ENCODE data around the gene KRTAP2-2. TPM values are rescaled to one million over a fixed set of nuclear protein-coding genes. Genes with fewer than 3 reads are reported as not detected.
"Not testable (repeated sequence)": the region's sequence is repeated elsewhere in the genome, so short reads cannot be mapped to it uniquely, and the experiment has no call there.

KRTAP2-2 gene
- polyA plus RNA-seq, 1 experiment = 0.16 TPM

DNA sequence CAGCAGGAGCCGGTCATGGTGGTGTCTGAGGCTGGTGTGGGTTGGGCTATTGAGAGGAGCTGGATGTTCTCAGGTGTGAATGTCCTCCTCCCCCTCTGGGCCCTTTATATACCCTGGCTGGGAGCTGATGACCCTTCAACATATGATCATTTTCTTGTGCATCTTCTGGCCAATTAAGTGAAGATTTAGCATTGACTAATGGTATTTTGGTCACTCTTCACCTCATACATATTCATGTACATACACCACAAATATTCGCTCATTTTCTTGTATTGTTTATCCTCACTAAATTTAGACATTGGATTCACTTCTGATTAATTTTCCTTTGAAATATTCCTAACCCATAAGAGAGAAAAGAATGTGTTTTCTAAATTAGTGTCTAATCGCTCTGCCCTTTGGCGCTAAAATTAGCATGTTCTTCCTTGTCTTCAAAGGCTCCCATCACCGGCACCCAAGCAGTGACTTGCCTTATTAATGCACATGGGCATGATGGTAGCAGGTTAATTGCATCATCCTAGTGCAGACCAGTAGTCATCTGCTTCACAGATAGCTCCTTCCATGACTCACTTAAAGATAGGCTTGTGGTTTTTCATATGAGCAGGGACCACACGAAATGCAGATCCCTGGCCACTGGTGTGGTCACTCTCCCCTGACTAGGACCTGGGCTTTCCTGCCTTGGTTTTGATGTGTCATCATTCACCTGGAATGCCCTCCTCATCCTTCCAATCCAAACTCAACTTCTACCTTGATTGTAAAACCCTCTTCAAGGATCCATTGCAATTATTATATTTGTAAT lies 11.0 kb upstream of the KRTAP2-2 start, which contains the start of gene KRTAP2-4:
Gene KRTAP2-4 (minus strand): TSS at position 51 of the 796 bp plus-strand sequence. CDS start 34 bp downstream, at position 17.
- Histone ChIP-seq H3K36me3 (ENCODE audit: control insufficient read depth, insufficient read depth, low read length) (no peaks in the 10 kb centered on the region), H3K4me3 (ENCODE audit: low read depth, low read length) (no peak within 1 kb of the TSS), H3K27me3 (ENCODE audit: control insufficient read depth, insufficient read depth, low read length) (no peaks in the 10 kb centered on the region)
- TF ChIP-seq, protein P1, sequence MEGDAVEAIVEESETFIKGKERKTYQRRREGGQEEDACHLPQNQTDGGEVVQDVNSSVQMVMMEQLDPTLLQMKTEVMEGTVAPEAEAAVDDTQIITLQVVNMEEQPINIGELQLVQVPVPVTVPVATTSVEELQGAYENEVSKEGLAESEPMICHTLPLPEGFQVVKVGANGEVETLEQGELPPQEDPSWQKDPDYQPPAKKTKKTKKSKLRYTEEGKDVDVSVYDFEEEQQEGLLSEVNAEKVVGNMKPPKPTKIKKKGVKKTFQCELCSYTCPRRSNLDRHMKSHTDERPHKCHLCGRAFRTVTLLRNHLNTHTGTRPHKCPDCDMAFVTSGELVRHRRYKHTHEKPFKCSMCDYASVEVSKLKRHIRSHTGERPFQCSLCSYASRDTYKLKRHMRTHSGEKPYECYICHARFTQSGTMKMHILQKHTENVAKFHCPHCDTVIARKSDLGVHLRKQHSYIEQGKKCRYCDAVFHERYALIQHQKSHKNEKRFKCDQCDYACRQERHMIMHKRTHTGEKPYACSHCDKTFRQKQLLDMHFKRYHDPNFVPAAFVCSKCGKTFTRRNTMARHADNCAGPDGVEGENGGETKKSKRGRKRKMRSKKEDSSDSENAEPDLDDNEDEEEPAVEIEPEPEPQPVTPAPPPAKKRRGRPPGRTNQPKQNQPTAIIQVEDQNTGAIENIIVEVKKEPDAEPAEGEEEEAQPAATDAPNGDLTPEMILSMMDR (IDR thresholded peaks at IDR 0.05; ENCODE audit: insufficient read depth, low read depth, low read length) = no peak
- ChIA-PET CTCF (interaction anchor here (1.6 to 2.0 kb wide), 2 partner anchors 18 to 157 kb away, joined by 3 to 8 read pairs; no protein-coding TSS in a partner anchor), POLR2A (no interaction called here)
- DNase-seq (ENCODE audit: low read depth) = peak; percentile 83

- not testable (repeated sequence) for H3K27me3 ChIP-seq (ENCODE audit: control insufficient read depth, insufficient read depth, low read length); H3K4me3 ChIP-seq (ENCODE audit: low read depth, low read length); H3K36me3 ChIP-seq (ENCODE audit: control insufficient read depth, insufficient read depth, low read length); DNase-seq (ENCODE audit: low read depth)
- CTCF ChIA-PET = interaction anchor here (1.6 to 1.7 kb wide), 2 partner anchors 17 to 155 kb away, joined by 3 to 7 read pairs; no protein-coding TSS in a partner anchor
- POLR2A ChIA-PET = interaction anchor here (0.5 kb wide), 1 partner anchor 39 kb away, joined by 3 read pairs; no protein-coding TSS in a partner anchor
Measured at GRCh38 chr17:41065016-41065689, 10.1 kb upstream of the KRTAP2-2 start.

DNA sequence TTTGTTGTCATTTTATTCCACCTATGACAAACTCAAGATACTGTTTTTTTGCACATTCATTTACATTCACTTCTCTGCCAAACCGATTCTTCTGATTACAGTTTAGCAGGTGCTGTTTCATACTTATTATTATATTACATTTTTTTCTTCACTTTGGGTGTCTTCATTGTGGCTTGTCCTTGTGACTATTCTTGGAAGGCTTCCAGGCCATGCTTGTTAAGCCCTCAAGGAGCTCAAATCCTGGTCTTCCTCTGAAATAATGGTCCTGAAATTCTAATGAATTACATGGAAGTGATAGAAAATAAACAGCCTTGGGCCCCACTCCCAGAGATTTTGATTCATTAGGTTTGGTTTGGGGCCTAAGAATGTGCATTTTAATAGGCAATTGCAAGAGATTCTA lies 9.3 kb upstream of the KRTAP2-2 start:
- ChIA-PET CTCF (interaction anchor here (0.6 to 1.7 kb wide), 3 partner anchors 107 to 259 kb away, joined by 3 to 7 read pairs (median 4); no protein-coding TSS in a partner anchor), POLR2A (interaction anchor here (0.5 kb wide), 1 partner anchor 38 kb away, joined by 3 read pairs; no protein-coding TSS in a partner anchor)
- DNase-seq (ENCODE audit: low read depth) = no peak

DNA sequence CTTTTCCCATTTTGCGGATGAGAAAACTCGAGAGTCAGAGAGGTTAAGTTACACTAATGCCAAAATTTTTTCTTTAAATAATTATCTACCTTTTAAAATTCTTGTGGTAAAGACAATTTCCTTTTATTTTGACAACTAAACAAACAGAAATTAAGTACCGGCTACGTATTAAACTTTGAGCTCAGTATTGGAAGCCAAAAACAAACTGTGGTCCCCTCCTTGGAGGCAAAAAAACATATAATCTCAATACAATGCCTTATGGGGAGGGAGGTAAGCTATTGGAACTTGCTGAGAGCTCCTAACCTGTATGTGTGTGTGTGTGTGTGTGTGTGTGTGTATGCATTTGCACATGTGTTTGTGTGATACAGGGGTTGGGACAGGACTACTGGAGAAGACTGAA lies 8.4 kb upstream of the KRTAP2-2 start:
- POLR2A ChIA-PET = no interaction called here
- CTCF ChIA-PET = interaction anchor here (0.6 to 1.7 kb wide), 3 partner anchors 16 to 260 kb away, joined by 3 to 7 read pairs (median 4); no protein-coding TSS in a partner anchor
- TF ChIP-seq, protein P1 (IDR thresholded peaks at IDR 0.05; ENCODE audit: insufficient read depth, low read depth, low read length) = no peak

More for the DNA sequence above, 9.3 kb upstream of the KRTAP2-2 start:
- Histone ChIP-seq H3K27me3 (ENCODE audit: control insufficient read depth, insufficient read depth, low read length) (no peaks in the 10 kb centered on the region), H3K36me3 (ENCODE audit: control insufficient read depth, insufficient read depth, low read length) (no peaks in the 10 kb centered on the region), H3K4me3 (ENCODE audit: low read depth, low read length) (no peak overlapping the region)
- TF ChIP-seq, protein P1 (IDR thresholded peaks at IDR 0.05; ENCODE audit: insufficient read depth, low read depth, low read length) = no peak

DNA sequence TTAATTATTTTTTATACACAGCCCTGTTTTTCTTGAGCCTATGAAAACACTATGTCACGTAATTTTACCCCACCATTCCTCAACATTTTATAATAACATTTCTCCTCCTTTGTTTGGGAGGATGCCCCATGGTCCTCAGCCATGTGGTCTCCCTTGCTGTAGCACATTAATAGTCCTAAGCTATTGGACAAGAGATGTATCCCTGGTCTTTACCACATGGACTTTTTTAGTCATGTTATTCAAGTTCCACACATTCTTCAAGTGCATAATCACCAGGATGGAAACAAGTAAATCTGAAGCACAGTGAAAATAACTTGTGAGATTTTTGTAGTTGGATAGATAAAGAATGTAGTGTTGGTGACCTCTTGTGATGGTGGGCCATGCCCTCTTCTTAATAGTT lies 6.9 kb upstream of the KRTAP2-2 start:
- CTCF ChIA-PET = interaction anchor here (1.0 to 2.2 kb wide), 3 partner anchors 152 to 487 kb away, joined by 3 to 9 read pairs (median 4); no protein-coding TSS in a partner anchor
- H3K4me3 ChIP-seq (ENCODE audit: low read depth, low read length) = no peak overlapping the region
- POLR2A ChIA-PET = interaction anchor here (1.0 to 1.2 kb wide), 2 partner anchors 21 to 108 kb away, joined by 3 read pairs; no protein-coding TSS in a partner anchor

More for the DNA sequence above, 8.4 kb upstream of the KRTAP2-2 start:
- DNase-seq (ENCODE audit: low read depth) = no peak
- H3K27me3 ChIP-seq (ENCODE audit: control insufficient read depth, insufficient read depth, low read length) = no peaks in the 10 kb centered on the region
- no peaks in the 10 kb centered on the region for H3K36me3 ChIP-seq (ENCODE audit: control insufficient read depth, insufficient read depth, low read length)
- H3K4me3 ChIP-seq (ENCODE audit: low read depth, low read length) = no peak overlapping the region

More for the DNA sequence above, 6.9 kb upstream of the KRTAP2-2 start:
- Histone ChIP-seq H3K36me3 (ENCODE audit: control insufficient read depth, insufficient read depth, low read length) (no peaks in the 10 kb centered on the region; the same call in 1 of the 2 replicates), H3K27me3 (ENCODE audit: control insufficient read depth, insufficient read depth, low read length) (no peaks in the 10 kb centered on the region)
- TF ChIP-seq, protein P1 (IDR thresholded peaks at IDR 0.05; ENCODE audit: insufficient read depth, low read depth, low read length) = no peak
- peak; percentile 99 for DNase-seq (ENCODE audit: low read depth)
